ENCODE results near the gene SPOPL. TPM values are rescaled to one million over a fixed set of nuclear protein-coding genes. Genes with fewer than 3 reads are reported as not detected.
"Not testable (repeated sequence)": the region's sequence is repeated elsewhere in the genome, so short reads cannot be mapped to it uniquely, and the experiment has no call there.

Gene SPOPL
- total and polyA plus RNA-seq, 2 donors (not counting 1 experiment from before 2014, with no cell fraction given), result 14.0 to 53.6 TPM

GRCh38 chr2:138523673-138524042, 22.1 kb downstream of the SPOPL start:
- ATAC-seq (ENCODE audit: low read depth); H2AFZ ChIP-seq (ENCODE audit: insufficient read depth, low read depth, low read length, poor library complexity, severe bottlenecking); H3K27ac ChIP-seq (ENCODE audit: low read length in 2 of 2); H3K4me2 ChIP-seq (replicated peaks; ENCODE audit: low read depth, low read length, poor library complexity, severe bottlenecking); H3K27me3 Mint-ChIP-seq; DNase-seq; H3K4me3 ChIP-seq (ENCODE audit: control extremely low read depth in 1 of 5, extremely low read depth in 1 of 5, insufficient read depth in 1 of 5, low read depth in 2 of 5, low read length in 4 of 5); H3K9me3 Mint-ChIP-seq (ENCODE audit: insufficient read depth); H3K9ac ChIP-seq (ENCODE audit: low read length); CTCF ChIA-PET; intact Hi-C loops (cut with micrococcal nuclease); POLR2A ChIA-PET; H3K4me3 Mint-ChIP-seq; H3K36me3 ChIP-seq (replicated peaks in 1 of 2; ENCODE audit: control extremely low read depth in 1 of 2, control insufficient read depth in 1 of 2, extremely low read depth in 1 of 2, insufficient read depth in 2 of 2, low read length in 1 of 2); H3K27me3 ChIP-seq (replicated peaks in 1 of 4; ENCODE audit: control extremely low read depth in 1 of 4, control insufficient read depth in 3 of 4, insufficient read depth in 4 of 4, low read length in 3 of 4): not testable (repeated sequence)
- WGBS (ENCODE audit: insufficient coverage), result 68% methylated on average over 3 of the region's 3 CpGs
- Mint-ChIP-seq H3K4me1 (peaks cover 79% of the 10 kb centered on the region), H3K27ac (peak overlapping the region; percentile 18)
- Histone ChIP-seq H3K4me1 (ENCODE audit: control insufficient read depth in 2 of 2, insufficient read depth in 2 of 2, low read length in 2 of 2) (peaks cover 18 to 27% of the 10 kb centered on the region in 2 donors), H4K20me1 (ENCODE audit: control insufficient read depth, insufficient read depth, low read length, poor library complexity, severe bottlenecking) (peaks cover 71% of the 10 kb centered on the region), H3K9me3 (ENCODE audit: control extremely low read depth in 1 of 3, control insufficient read depth in 2 of 3, insufficient read depth in 1 of 3, low read length in 2 of 3) (peaks cover 1 to 17% (median 8%) of the 10 kb centered on the region in 3 donors), H3K79me2 (ENCODE audit: control insufficient read depth, insufficient read depth, low read length) (peaks cover 98% of the 10 kb centered on the region)

- H2AFZ ChIP-seq (ENCODE audit: insufficient read depth, low read depth, low read length, poor library complexity, severe bottlenecking); CTCF ChIA-PET; H3K4me2 ChIP-seq (replicated peaks; ENCODE audit: low read depth, low read length, poor library complexity, severe bottlenecking); POLR2A ChIA-PET; H3K9ac ChIP-seq (ENCODE audit: low read length); H3K27ac ChIP-seq (ENCODE audit: low read length in 2 of 2); H3K36me3 ChIP-seq (replicated peaks in 1 of 2; ENCODE audit: control extremely low read depth in 1 of 2, control insufficient read depth in 1 of 2, extremely low read depth in 1 of 2, insufficient read depth in 2 of 2, low read length in 1 of 2); intact Hi-C loops (cut with micrococcal nuclease); H3K4me3 Mint-ChIP-seq; H3K27me3 Mint-ChIP-seq; H3K4me3 ChIP-seq (ENCODE audit: control extremely low read depth in 1 of 5, extremely low read depth in 1 of 5, insufficient read depth in 1 of 5, low read depth in 2 of 5, low read length in 4 of 5); H3K9me3 Mint-ChIP-seq (ENCODE audit: insufficient read depth); ATAC-seq (ENCODE audit: low read depth); DNase-seq; H3K27me3 ChIP-seq (replicated peaks in 1 of 4; ENCODE audit: control extremely low read depth in 1 of 4, control insufficient read depth in 3 of 4, insufficient read depth in 4 of 4, low read length in 3 of 4): not testable (repeated sequence)
- Histone ChIP-seq H3K9me3 (ENCODE audit: control extremely low read depth in 1 of 3, control insufficient read depth in 2 of 3, insufficient read depth in 1 of 3, low read length in 2 of 3) (peaks cover 1 to 17% (median 8%) of the 10 kb centered on the region in 3 donors), H4K20me1 (ENCODE audit: control insufficient read depth, insufficient read depth, low read length, poor library complexity, severe bottlenecking) (peaks cover 71% of the 10 kb centered on the region), H3K79me2 (ENCODE audit: control insufficient read depth, insufficient read depth, low read length) (peaks cover 98% of the 10 kb centered on the region), H3K4me1 (ENCODE audit: control insufficient read depth in 2 of 2, insufficient read depth in 2 of 2, low read length in 2 of 2) (peaks cover 17 to 26% of the 10 kb centered on the region in 2 donors)
- 100% methylated on average over 1 of the region's 1 CpG for WGBS (ENCODE audit: insufficient coverage)
- peak overlapping the region; percentile 59 for H3K27ac Mint-ChIP-seq
- peaks cover 79% of the 10 kb centered on the region for H3K4me1 Mint-ChIP-seq
Observed at GRCh38 chr2:138524353-138524752, 22.8 kb downstream of the SPOPL start.

Measured in B cell (primary cell).